HG02884 (cell line): ENCODE data around the gene NHS.

Experiments
- ATAC-seq: cut with Tn5 transposase; IDR thresholded peaks from one replicate; pipeline ENCODE4 v1.9.1; 2021; ENCODE audit warnings: mild to moderate bottlenecking, moderate library complexity; ENCODE audit not compliant: unreplicated experiment

NHS gene

GRCh38 chrX:17656556-17656955 is 281.6 kb downstream of the NHS start:
- ATAC-seq, result no peak

GRCh38 chrX:17662391-17662790 is 287.4 kb downstream of the NHS start:
- ATAC-seq, result no peak

GRCh38 chrX:17668929-17669328 is 293.9 kb downstream of the NHS start:
- no peak for ATAC-seq

GRCh38 chrX:17669458-17669857 is 294.5 kb downstream of the NHS start:
- ATAC-seq, result no peak

- ATAC-seq, result no peak
These were observed 294.9 kb downstream of the NHS start for GRCh38 chrX:17669891-17670290.

- no peak for ATAC-seq
These were observed 295.9 kb downstream of the NHS start for GRCh38 chrX:17670874-17671273.

- ATAC-seq, result no peak
These were observed 299.6 kb downstream of the NHS start for GRCh38 chrX:17674601-17675000.

GRCh38 chrX:17679261-17679660 is 304.3 kb downstream of the NHS start:
- no peak for ATAC-seq

GRCh38 chrX:17679820-17680219 is 304.8 kb downstream of the NHS start:
- ATAC-seq, result no peak

- ATAC-seq, result no peak
These were observed 305.9 kb downstream of the NHS start for GRCh38 chrX:17680732-17681413.

- no peak for ATAC-seq
These were observed 307.3 kb downstream of the NHS start for GRCh38 chrX:17682259-17682658.

GRCh38 chrX:17685026-17685425 is 310.0 kb downstream of the NHS start:
- ATAC-seq, result no peak

- ATAC-seq, result no peak
These were observed 312.6 kb downstream of the NHS start for GRCh38 chrX:17687648-17688047.

GRCh38 chrX:17689971-17690409 is 315.0 kb downstream of the NHS start:
- ATAC-seq, result peak; percentile 79

GRCh38 chrX:17692709-17693346 is 317.8 kb downstream of the NHS start:
- ATAC-seq, result no peak

GRCh38 chrX:17697191-17697590 is 322.2 kb downstream of the NHS start:
- ATAC-seq, result no peak

GRCh38 chrX:17700976-17701375 is 326.0 kb downstream of the NHS start:
- no peak for ATAC-seq

GRCh38 chrX:17703201-17703600 is 328.2 kb downstream of the NHS start:
- no peak for ATAC-seq

GRCh38 chrX:17705211-17705610 is 330.2 kb downstream of the NHS start:
- ATAC-seq, result no peak

- no peak for ATAC-seq
These were observed 331.7 kb downstream of the NHS start for GRCh38 chrX:17706676-17707075.

- ATAC-seq, result no peak
These were observed 332.7 kb downstream of the NHS start for GRCh38 chrX:17707731-17708130.

- ATAC-seq, result no peak
These were observed 335.9 kb downstream of the NHS start for GRCh38 chrX:17710871-17711301.

GRCh38 chrX:17713288-17713687 is 338.3 kb downstream of the NHS start:
- ATAC-seq, result no peak
